ENCODE results near the gene FGD3.

DNA sequence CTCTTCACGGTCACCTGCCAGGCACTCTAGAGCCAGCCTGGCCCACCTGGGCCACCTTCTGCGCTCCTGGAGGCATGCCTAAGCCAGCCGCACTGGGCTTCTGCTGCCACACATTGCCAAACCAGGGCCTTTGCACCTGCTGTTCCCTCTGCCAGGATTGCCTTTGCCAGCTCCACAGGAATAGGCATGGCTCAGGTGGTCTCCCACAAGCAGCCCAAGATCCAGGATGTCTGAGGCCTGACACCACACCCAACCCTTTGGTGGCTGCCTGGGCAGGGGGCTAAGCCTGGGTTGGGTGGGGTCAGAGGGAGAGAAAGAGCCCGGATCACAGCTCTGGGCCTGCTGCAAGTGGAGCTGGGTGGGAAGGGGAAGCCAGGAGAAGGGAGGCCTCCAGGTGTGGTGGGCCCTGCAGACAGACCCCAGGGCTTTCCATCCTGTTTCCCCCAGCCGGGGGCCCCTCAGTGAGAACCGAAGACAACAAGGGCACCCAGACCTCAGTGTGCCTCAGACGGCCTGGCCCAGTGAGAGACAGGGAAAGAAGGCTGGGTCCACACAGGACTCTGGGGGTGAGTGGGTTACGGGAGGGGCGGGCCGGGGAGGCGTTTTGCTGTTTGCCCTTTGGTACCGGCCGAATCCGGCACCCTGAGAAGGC, 110.5 kb downstream of the FGD3 start:
- TF ChIP-seq, protein P1, sequence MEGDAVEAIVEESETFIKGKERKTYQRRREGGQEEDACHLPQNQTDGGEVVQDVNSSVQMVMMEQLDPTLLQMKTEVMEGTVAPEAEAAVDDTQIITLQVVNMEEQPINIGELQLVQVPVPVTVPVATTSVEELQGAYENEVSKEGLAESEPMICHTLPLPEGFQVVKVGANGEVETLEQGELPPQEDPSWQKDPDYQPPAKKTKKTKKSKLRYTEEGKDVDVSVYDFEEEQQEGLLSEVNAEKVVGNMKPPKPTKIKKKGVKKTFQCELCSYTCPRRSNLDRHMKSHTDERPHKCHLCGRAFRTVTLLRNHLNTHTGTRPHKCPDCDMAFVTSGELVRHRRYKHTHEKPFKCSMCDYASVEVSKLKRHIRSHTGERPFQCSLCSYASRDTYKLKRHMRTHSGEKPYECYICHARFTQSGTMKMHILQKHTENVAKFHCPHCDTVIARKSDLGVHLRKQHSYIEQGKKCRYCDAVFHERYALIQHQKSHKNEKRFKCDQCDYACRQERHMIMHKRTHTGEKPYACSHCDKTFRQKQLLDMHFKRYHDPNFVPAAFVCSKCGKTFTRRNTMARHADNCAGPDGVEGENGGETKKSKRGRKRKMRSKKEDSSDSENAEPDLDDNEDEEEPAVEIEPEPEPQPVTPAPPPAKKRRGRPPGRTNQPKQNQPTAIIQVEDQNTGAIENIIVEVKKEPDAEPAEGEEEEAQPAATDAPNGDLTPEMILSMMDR (IDR thresholded peaks at IDR 0.05) = no peak
- TF ChIP-seq POLR2A (IDR thresholded peaks at IDR 0.05) (no peak), POLR2AphosphoS5 (IDR thresholded peaks at IDR 0.05) (no peak)
